BE2C (cell line): ENCODE measurements around the gene MUSTN1.

Experiments
- DNase-seq: peaks from one replicate; pipeline ENCODE4 v3.0.0-alpha.2; 2020
- H3K27me3 ChIP-seq: fragments of 250-450 bp; sonication (Bioruptor Pico); 2 replicates; pipeline ENCODE4 v1.5.1; 2020; ENCODE audit warnings: mild to moderate bottlenecking
- H3K36me3 ChIP-seq: fragments of 250-450 bp; sonication (Bioruptor Pico); 2 replicates; pipeline ENCODE4 v1.5.1; 2020; ENCODE audit warnings: mild to moderate bottlenecking
- H3K4me1 ChIP-seq: fragments of 250-450 bp; sonication (Bioruptor Pico); 2 replicates; pipeline ENCODE4 v1.5.1; 2020
- H3K4me3 ChIP-seq: 2 replicates; pipeline ENCODE4 v1.5.1; 2011; ENCODE audit warnings: low read depth, low read length
- H3K9me3 ChIP-seq: fragments of 250-450 bp; sonication (Bioruptor Pico); 2 replicates; pipeline ENCODE4 v1.5.1; 2020
- CTCF ChIP-seq: IDR thresholded peaks from 2 replicates; pipeline ENCODE4 v1.5.1; 2012; ENCODE audit warnings: mild to moderate bottlenecking, low read depth, low read length

The MUSTN1 gene

GRCh38 chr3:52795298-52795900 lies 39.4 kb downstream of the MUSTN1 start:
- Histone ChIP-seq H3K9me3 (no peaks in the 10 kb centered on the region), H3K4me1 (no peaks in the 10 kb centered on the region), H3K27me3 (no peaks in the 10 kb centered on the region), H3K36me3 (no peaks in the 10 kb centered on the region), H3K4me3 (no peak overlapping the region)
- no peak for DNase-seq
- TF ChIP-seq CTCF = no peak

GRCh38 chr3:52794612-52795099 lies 40.2 kb downstream of the MUSTN1 start, which contains the start of gene ITIH3:
Gene ITIH3 (plus strand): TSS chr3:52794796. CDS start chr3:52794804, 8 bp downstream.
- Histone ChIP-seq H3K4me1 (no peaks in the 10 kb centered on the region), H3K27me3 (no peaks in the 10 kb centered on the region), H3K4me3 (no peak within 1 kb of the TSS), H3K36me3 (no peaks in the 10 kb centered on the region), H3K9me3 (no peaks in the 10 kb centered on the region)
- no peak for DNase-seq
- TF ChIP-seq CTCF = no peak

GRCh38 chr3:52793702-52794611 lies 40.9 kb downstream of the MUSTN1 start:
- Histone ChIP-seq H3K36me3 (no peaks in the 10 kb centered on the region), H3K4me3 (no peak overlapping the region), H3K9me3 (no peaks in the 10 kb centered on the region), H3K4me1 (no peaks in the 10 kb centered on the region), H3K27me3 (no peaks in the 10 kb centered on the region)
- no peak for DNase-seq
- no peak for TF ChIP-seq CTCF

- Histone ChIP-seq H3K4me1 (no peaks in the 10 kb centered on the region), H3K4me3 (no peak overlapping the region)
- DNase-seq = peak; percentile 45
Observed at GRCh38 chr3:52792961-52793695, 41.7 kb downstream of the MUSTN1 start.

GRCh38 chr3:52792413-52792812 lies 42.4 kb downstream of the MUSTN1 start:
- H3K27me3 ChIP-seq = no peaks in the 10 kb centered on the region
- H3K4me1 ChIP-seq = no peaks in the 10 kb centered on the region
- no peaks in the 10 kb centered on the region for H3K36me3 ChIP-seq
- TF ChIP-seq CTCF = no peak
- no peaks in the 10 kb centered on the region for H3K9me3 ChIP-seq
- H3K4me3 ChIP-seq = no peak overlapping the region
- DNase-seq = no peak

More at GRCh38 chr3:52792961-52793695, 41.7 kb downstream of the MUSTN1 start:
- no peak for TF ChIP-seq CTCF
- no peaks in the 10 kb centered on the region for H3K36me3 ChIP-seq
- H3K9me3 ChIP-seq = no peaks in the 10 kb centered on the region
- no peaks in the 10 kb centered on the region for H3K27me3 ChIP-seq
